Stimulated activated CD8-positive, alpha-beta memory T cell treated with anti-CD3 and anti-CD28 coated beads, Interleukin-12 subunit alpha, Interleukin-12 subunit beta, amount 100 ng/mL, for 24 hours (primary cell): Measurements from ENCODE around the gene SUMF2.
"Not testable (repeated sequence)": the region's sequence is repeated elsewhere in the genome, so short reads cannot be mapped to it uniquely, and the experiment has no call there.

Experiments used
- DNase-seq: peaks from one replicate; pipeline ENCODE4 v3.0.0-alpha.2; 2020; ENCODE audit errors: extremely low read depth

The SUMF2 gene

DNA sequence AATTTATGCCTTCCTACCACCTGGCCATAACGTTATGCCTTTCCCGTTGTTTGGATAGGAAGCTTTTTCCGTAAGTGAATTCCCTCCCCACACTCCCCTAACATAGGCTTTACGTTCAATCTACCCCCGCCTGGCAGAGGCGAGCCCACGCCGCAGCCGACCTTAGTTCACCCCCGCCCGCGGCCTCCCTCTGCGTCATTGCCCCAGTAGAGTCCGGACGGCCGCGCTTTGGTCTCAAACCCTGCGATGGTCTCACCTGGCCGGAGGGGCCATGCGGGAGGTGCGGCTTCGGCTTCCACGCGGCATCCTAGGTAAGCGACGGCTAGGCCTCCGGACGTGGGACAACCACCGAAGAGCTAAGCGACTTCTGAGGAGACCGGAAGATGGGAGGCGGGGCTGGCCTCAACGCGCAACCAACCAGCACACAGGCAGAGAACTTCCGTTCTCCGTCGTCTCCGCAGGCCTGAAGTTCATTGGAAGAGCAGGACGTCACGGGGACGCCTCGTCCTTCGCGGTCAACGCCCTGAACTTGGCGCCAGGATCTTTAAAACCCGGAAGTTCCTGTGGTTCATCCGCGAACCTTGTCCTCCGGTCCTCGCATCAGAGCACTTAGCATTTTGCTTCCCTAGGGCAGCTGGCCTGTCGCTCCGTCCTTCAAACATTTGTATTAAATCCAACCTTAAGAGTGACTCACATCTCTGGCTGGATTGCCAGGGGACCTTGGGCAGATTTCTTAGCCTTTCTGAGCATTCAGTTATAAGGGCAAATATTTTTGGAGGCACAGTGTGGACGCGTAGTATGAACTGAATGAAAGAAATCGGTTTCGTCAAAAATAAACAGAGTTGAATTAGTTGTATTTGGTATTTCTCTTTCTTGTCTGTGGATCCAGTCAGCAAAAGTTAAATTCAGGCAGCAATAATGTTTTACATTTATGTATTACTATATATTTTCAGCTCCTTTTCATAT, 42.3 kb downstream of the SUMF2 start, which contains the start of gene CHCHD2:
Gene CHCHD2, minus strand, starts transcription at position 369 of the 966 bp plus-strand sequence. Its CDS starts 63 bp downstream, at position 306.
- DNase-seq, result peak; percentile 89

DNA sequence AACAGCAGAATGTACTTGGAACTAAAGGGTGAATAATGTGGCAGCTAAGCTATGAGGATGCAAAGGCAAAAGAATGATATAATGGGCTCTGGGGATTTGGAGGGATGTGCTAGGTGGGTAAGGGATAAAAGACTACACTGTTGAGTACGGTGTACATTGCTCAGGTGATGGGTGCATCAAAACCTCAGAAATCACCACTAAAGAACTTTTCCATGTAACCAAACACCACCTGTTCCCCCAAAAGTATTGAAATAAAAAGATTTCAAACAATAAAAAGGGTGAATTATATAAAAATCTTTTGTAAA, 43.8 kb downstream of the SUMF2 start:
- DNase-seq, result no peak

DNA sequence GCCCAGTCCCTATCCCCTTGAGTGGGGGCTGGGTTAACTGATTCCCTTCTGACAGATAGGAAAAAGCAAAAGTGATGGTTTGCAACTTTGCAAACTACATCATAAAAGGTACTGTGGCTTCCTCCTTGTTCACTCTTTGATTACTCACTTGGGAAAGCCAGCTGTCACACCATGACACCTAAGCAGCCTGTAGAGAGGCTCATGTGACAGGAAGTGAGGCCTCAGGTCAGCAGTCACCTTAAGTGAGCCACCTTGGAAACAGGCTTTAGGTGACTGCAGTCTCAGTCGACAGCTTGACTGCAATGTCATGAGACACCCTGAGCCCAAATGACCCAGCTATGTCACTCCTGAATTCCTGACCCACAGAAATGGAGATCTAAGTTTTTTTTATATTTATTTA, 46.5 kb downstream of the SUMF2 start:
- DNase-seq, result no peak

DNA sequence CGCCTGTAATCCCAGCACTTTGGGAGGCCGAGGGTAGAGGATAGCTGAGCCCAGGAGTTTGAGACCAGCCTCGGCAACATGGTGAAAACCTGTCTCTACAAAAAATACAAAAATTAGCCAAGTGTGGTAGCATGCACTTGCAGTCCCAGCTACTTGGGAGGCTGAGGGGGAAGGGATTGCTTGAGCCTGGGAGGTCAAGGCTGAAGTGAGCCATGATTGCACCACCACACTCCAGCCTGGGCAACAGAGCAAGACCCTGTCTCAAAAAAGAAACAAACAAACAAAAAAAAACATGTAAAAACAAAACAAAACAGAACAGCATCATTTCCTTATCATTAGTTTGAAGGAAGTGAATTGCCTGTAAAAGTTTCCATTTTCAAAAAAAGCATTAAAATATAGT, 48.2 kb downstream of the SUMF2 start:
- DNase-seq, result not testable (repeated sequence)

DNA sequence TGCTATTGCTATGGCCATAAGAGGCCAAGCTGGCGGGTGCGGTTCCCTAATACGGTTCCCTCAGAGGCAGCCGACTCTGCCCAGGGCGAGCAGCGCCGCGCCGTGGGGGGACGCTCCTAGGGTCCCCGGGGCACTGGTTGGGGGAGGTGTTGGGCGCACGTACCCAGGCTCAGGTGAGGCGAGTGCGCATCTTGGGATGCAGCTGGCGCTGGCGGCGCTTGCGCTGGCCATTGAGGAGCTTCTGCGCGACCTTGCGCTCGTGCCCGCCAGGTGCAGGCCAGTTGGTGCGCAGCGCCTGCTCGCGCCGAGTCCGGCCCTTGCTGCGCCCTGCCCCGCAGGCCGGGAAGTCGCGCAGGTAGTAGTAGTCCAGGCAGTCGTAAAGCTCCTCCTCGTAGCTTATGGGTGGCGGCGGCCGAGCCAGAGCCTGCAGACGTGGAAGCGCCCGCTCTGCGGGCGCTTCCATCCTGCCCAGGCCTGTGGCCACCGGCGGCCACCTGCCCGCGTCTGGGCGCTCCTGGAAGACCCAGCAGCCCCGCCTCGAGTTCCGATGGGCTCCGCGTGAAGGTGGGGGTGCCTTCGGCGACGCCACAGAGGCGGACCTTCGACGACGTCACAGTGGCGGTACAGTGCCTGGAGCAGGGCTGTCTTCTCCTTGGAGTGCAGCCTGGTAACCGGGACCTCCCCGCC, 51.9 kb downstream of the SUMF2 start, which contains the start of gene NUPR2:
Gene NUPR2, minus strand, starts transcription at position 566 of the 687 bp plus-strand sequence. Its CDS starts 103 bp downstream, at position 463.
- no peak for DNase-seq

DNA sequence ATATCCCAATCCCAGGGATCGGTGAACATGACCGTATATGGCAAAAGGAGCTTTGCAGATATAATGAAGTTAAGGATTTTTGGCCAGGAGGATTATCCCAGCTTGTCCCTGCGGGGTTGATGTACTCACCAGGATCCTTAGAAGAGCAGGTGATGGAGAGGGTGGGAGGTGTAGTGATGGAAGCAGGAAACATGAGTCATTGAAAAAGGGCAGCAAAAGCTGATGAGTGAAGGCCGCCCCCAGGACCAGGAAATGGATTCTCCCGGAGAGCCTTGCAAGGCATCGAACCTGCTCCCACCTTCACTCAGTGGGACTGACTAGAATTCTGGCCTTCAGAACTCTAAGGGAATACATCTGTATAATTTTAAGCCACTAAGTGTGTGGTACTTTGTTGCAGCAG, 57.4 kb downstream of the SUMF2 start:
- no peak for DNase-seq

DNA sequence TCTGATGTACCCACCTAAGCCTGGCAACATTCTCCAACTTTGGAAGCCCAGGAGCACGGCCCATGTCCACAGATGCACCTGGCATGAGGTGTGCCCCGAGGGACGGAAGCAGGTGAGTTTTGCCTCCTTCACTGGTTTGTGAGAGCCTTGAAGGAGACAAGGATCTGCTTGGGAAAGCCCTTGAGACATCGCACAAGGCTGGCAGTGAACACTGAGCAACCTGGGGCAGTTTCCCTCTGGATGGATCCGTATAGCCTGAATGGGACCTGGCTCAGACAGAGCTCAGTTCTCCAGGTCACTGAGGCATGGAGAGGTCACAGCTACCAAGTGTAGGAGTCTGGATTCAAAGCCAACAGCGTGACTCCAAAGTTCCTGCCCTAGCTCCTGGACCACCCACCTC, 60.9 kb downstream of the SUMF2 start:
- DNase-seq, result no peak

DNA sequence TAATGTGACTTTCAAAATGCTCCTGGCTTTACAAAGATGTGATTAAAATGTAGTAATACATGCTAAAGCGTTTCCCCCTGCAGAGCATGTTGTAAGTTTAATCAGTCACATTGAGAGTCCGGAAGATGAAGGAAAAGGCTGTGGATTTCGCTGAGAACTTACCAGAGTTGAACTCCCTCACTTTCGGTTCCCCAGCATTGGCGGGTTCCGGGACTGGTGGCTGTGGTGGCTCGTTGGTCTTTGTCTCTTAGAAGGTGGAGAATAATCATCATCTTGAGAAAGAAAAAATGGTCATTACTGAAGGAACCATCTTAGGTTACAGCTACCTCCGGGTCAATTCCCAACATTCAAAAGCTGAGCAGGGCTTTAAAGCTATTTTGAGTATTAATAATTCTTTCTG, 61.7 kb downstream of the SUMF2 start:
- DNase-seq, result no peak

DNA sequence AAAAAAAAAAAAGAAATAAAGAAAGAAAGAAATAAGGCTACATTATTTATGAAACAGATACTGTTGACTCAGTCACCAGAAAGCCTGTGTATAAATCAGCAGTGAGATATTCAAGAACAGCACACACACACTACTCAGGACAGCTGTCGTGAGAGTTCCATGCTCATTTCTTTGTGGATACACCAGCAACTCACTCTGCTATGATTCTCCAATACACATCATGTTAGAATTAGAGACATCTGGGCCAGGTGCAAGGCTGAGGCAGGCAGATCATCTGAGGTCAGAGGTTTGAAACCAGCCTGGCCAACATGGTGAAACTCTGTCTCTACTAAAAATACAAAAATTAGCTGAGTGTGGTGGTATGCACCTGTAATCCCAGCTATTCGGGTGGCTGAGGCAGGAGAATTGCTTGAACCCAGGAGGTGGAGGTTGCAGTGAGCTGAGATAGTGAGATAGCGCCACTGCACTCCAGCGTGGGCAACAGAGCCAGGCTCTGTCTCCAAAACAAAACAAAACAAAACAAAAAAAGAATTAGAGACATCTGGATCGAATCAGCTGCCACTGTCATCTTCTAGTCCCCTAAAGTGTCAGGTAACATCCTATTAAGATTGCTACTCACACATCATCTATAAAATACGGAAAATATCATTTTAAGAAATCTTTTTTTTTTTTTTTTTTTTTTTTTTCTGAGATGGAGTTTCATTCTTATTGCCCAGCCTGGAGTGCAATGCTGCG, 63.3 kb downstream of the SUMF2 start:
- no peak for DNase-seq
